Ishikawa (cell line): ENCODE measurements around the gene ADGRF1.

ENCODE experiments used
- CEBPB ChIP-seq: IDR thresholded peaks from 2 replicates; pipeline ENCODE4 v1.6.1; 2012
- CREB1 ChIP-seq: IDR thresholded peaks from 2 replicates; pipeline ENCODE4 v1.6.1; 2012; ENCODE audit warnings: low read depth
- EGR1 ChIP-seq: IDR thresholded peaks from 2 replicates; pipeline ENCODE4 v1.6.1; 2012
- EP300 ChIP-seq: IDR thresholded peaks from 2 replicates; pipeline ENCODE4 v1.6.1; 2012; ENCODE audit warnings: borderline replicate concordance
- FOXM1 ChIP-seq: IDR thresholded peaks from 2 replicates; pipeline ENCODE4 v1.6.1; 2012; ENCODE audit warnings: low read depth, borderline replicate concordance
- NFIC ChIP-seq: IDR thresholded peaks from 2 replicates; pipeline ENCODE4 v1.6.1; 2012
- RAD21 ChIP-seq: IDR thresholded peaks from 2 replicates; pipeline ENCODE4 v1.6.1; 2012; ENCODE audit warnings: low read depth
- TAF1 ChIP-seq: IDR thresholded peaks from 2 replicates; pipeline ENCODE4 v1.6.1; 2012; ENCODE audit warnings: low read depth, mild to moderate bottlenecking
- TCF12 ChIP-seq: IDR thresholded peaks from 2 replicates; pipeline ENCODE4 v1.6.1; 2012; ENCODE audit warnings: low read depth
- TEAD4 ChIP-seq: IDR thresholded peaks from 2 replicates; pipeline ENCODE4 v1.6.1; 2012
- YY1 ChIP-seq: IDR thresholded peaks from 2 replicates; pipeline ENCODE4 v1.6.1; 2012; ENCODE audit warnings: low read depth
- ZBTB7A ChIP-seq: IDR thresholded peaks from 2 replicates; pipeline ENCODE4 v1.6.1; 2012; ENCODE audit warnings: low read depth
- TF ChIP-seq, protein P1 (sequence below): IDR thresholded peaks from 2 replicates; pipeline ENCODE4 v1.6.1; 2012
- TF ChIP-seq, protein P2 (sequence below): IDR thresholded peaks from 2 replicates; pipeline ENCODE4 v1.6.1; 2012
- TF ChIP-seq, protein P3 (sequence below): IDR thresholded peaks from 2 replicates; pipeline ENCODE4 v1.6.1; 2012; ENCODE audit warnings: low read depth, mild to moderate bottlenecking

The ADGRF1 gene

DNA sequence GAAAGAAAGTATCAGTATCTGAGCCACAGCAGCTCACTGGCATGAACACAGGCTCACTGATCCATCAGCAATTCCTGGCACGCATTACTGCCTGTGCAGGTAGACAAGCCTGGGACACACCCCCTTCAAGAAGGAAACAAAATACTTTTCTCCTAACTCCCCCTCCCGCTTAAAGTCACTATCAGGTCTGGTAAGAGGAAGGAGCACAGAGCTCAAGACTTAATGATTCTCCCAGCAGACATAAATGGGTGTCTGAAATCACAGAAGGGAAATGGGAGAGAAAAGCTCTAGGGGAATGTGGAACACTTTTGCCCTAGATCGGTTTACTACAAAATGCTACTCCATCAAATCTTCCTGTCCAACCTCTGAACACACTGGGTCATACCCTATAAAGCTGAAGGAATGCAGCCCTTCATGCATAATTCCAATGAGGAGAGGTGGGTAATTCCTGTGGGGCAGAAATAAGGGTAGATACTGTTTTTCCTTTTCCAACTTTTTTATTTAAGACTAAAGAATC is at the start of gene ADGRF1:
TSS of gene ADGRF1 (minus strand) at position 58 of the 517 bp plus-strand sequence. CDS start 13,271 bp downstream, outside the sequence.
- TF ChIP-seq TAF1, result no peak
- TF ChIP-seq TCF12, result peak; percentile 84
- TF ChIP-seq, protein P1, sequence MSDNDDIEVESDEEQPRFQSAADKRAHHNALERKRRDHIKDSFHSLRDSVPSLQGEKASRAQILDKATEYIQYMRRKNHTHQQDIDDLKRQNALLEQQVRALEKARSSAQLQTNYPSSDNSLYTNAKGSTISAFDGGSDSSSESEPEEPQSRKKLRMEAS, result peak; percentile 56; the same call in 1 of the 2 replicates
- peak; percentile 69 for TF ChIP-seq EP300
- no peak for TF ChIP-seq ZBTB7A
- peak; percentile 85 for TF ChIP-seq TEAD4
- no peak for TF ChIP-seq EGR1
- TF ChIP-seq FOXM1, result peak; percentile 68
- TF ChIP-seq YY1, result 0 out of 2 replicates have a peak, but pooled peaks have one; percentile 41
- TF ChIP-seq RAD21, result no peak
- no peak for TF ChIP-seq CEBPB
- TF ChIP-seq, protein P2, sequence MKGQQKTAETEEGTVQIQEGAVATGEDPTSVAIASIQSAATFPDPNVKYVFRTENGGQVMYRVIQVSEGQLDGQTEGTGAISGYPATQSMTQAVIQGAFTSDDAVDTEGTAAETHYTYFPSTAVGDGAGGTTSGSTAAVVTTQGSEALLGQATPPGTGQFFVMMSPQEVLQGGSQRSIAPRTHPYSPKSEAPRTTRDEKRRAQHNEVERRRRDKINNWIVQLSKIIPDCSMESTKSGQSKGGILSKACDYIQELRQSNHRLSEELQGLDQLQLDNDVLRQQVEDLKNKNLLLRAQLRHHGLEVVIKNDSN, result no peak
- no peak for TF ChIP-seq CREB1
- peak; percentile 90 for TF ChIP-seq NFIC
- TF ChIP-seq, protein P3, sequence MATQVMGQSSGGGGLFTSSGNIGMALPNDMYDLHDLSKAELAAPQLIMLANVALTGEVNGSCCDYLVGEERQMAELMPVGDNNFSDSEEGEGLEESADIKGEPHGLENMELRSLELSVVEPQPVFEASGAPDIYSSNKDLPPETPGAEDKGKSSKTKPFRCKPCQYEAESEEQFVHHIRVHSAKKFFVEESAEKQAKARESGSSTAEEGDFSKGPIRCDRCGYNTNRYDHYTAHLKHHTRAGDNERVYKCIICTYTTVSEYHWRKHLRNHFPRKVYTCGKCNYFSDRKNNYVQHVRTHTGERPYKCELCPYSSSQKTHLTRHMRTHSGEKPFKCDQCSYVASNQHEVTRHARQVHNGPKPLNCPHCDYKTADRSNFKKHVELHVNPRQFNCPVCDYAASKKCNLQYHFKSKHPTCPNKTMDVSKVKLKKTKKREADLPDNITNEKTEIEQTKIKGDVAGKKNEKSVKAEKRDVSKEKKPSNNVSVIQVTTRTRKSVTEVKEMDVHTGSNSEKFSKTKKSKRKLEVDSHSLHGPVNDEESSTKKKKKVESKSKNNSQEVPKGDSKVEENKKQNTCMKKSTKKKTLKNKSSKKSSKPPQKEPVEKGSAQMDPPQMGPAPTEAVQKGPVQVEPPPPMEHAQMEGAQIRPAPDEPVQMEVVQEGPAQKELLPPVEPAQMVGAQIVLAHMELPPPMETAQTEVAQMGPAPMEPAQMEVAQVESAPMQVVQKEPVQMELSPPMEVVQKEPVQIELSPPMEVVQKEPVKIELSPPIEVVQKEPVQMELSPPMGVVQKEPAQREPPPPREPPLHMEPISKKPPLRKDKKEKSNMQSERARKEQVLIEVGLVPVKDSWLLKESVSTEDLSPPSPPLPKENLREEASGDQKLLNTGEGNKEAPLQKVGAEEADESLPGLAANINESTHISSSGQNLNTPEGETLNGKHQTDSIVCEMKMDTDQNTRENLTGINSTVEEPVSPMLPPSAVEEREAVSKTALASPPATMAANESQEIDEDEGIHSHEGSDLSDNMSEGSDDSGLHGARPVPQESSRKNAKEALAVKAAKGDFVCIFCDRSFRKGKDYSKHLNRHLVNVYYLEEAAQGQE, result no peak

DNA sequence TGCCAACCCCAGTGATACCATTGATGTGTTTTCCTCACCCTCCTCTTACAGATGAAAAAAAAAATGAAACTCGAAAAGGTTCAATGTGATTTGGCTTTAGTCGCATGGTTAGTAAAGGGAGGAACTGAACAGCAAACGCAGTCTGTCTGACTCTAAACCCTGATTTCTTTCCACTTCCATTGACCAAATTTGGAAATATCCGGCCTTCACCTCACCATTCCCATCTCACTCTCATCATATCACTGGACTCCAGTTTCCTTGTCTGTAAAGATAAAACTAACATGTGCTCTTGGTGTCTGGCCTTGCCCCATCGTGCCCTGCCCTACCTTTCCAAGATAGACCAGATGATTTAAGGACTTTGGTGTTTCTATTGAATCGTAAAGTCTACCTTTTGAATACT is 48.7 kb upstream of the ADGRF1 start:
- TF ChIP-seq, protein P2, result no peak
- TF ChIP-seq CEBPB, result no peak
- TF ChIP-seq TEAD4, result no peak
- no peak for TF ChIP-seq EP300
- TF ChIP-seq, protein P1, result no peak
- no peak for TF ChIP-seq RAD21
- no peak for TF ChIP-seq TAF1
- no peak for TF ChIP-seq EGR1
- TF ChIP-seq CREB1, result no peak
- TF ChIP-seq FOXM1, result no peak
- no peak for TF ChIP-seq NFIC
- TF ChIP-seq ZBTB7A, result no peak

DNA sequence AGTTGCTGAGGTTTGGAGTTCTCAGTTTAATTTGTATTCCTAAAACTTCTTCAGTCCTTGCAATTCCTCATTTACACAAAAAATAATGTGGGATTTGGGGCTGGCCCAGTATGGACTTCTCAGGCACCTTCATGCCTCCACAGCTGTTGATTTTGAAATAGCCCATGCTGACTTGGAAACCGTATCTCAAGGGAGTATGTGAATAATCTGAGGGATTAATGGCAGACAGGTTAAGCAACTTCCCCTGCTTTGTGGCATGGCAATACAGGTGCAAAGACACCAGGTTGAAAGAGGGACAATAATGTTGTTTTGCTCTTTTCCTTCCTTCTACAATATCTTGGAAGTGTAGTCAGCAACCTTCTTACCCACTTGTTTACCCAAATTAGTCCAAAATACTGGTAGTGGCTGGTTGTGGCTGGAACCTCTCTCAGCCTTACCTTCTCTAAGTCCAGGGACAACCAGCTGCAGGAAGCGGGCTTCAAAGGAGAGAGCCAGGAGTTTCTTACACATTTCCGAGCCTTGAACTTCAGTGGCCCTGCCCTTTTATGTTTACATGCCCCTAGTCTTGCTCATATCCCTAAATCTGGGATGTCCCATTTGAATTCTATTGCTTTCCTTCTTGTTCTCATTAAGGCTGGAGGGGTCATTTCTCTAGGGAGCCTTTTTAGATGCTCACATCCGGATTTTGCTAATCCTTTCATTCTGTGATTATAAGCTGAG is 44.1 kb upstream of the ADGRF1 start:
- TF ChIP-seq NFIC (no peak), TAF1 (no peak), EP300 (no peak), YY1 (no peak), RAD21 (no peak), EGR1 (no peak), TEAD4 (no peak)
- TF ChIP-seq, protein P3, result no peak

DNA sequence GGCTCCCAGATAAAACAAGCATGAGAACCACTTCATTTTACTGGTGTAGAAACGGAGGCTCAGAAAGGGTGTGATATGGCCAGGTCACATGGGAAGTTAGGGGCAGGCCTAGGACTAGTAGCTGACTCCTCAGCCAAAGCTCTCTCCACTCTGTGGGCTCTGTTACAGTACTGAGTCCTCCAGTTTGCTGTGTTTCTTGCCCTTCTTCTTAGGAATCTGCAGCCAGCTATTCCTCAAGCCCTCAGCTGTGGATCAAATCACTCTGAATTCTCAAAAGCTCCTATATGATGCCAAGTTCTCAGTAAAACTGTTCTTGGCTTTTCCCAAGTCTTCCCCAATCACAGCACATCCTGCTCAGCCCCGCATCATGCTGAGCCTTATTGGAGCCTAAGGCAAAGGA is 42.5 kb upstream of the ADGRF1 start:
- TF ChIP-seq TCF12, result no peak
- TF ChIP-seq, protein P2, result 0 out of 2 replicates have a peak, but pooled peaks have one; percentile 16

DNA sequence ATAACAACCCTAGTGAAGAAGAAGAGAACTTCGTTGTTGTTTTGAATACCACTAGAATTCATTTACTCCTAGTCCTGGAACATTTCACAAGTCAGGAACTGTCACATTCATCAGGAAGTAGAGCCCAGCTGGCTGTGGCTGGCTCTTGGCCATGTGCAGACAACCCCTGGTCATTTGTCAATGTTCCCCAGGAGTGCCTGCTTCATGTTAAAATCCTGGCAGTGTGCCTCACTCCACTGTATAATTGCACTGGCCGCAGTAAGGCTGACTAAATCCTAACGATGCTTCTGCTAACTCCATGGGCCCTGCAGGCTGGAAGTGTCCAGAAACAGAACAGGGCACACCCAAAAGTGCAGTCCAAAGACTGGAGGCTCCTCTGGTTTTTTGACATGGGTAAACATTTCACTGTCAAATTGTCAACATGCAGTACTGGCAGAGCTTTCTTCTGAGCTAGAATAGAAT is 41.5 kb upstream of the ADGRF1 start:
- peak; percentile 61 for TF ChIP-seq TEAD4
- TF ChIP-seq, protein P1, result peak; percentile 75
- 0 out of 2 replicates have a peak, but pooled peaks have one; percentile 23 for TF ChIP-seq FOXM1
- no peak for TF ChIP-seq CREB1
- TF ChIP-seq NFIC, result peak; percentile 96
- peak; percentile 87 for TF ChIP-seq TCF12
- no peak for TF ChIP-seq EGR1
- no peak for TF ChIP-seq TAF1
- TF ChIP-seq, protein P2, result no peak
- no peak; the same call in 1 of the 2 replicates for TF ChIP-seq RAD21
- TF ChIP-seq ZBTB7A, result no peak
- TF ChIP-seq EP300, result peak; percentile 65
- TF ChIP-seq YY1, result no peak
- TF ChIP-seq, protein P3, result no peak
- TF ChIP-seq CEBPB, result peak; percentile 78
